ENCODE data around the gene NBEA.
"Not testable (repeated sequence)": the region's sequence is repeated elsewhere in the genome, so short reads cannot be mapped to it uniquely, and the experiment has no call there.

Gene NBEA

DNA sequence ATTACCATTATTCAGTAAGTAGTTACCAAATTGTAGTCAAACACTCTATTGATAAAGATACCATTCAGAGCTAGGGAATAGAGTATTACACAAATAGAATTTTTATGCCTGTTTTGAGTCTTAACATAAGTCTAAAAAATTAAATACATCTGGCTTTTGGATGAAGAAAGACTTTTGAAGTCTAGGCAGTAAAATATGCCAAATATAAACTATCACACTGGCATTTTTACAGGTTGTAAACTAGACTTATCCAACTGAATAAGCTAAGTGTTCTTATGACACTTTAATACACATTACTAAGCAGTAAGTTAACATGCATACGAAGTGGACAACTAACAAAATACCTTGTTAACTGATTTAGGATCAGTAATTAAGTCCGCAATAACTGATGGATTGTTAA, 425.5 kb downstream of the NBEA start:
- no peak for TF ChIP-seq JUND (IDR thresholded peaks at IDR 0.05; ENCODE audit: low read depth)
- no peak for DNase-seq (ENCODE audit: low read depth in 1 of 2, low spot score in 1 of 2)
- in situ Hi-C loops (cut with HindIII; ENCODE audit: low pct_unique_long_range_greater_than_20kb, low sequenced_read_pairs) = no loop called here

DNA sequence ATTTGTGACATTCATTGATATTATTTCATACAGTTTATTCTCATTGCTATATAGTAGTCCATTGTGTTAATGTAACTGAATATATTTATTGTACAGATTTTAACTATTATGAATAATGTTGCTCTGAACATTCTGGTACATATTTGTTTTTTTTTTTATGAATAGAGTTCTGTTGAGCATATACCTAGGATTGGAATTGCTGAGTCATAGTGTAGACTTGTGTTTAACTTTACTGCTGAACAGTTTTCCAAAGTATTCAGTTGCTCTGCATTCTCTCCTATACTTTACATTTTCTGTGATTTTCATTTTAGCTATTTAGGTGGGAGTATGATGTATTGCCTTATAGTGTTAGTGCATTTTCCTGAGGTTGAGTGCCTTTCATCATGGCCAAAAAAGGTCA, 436.9 kb downstream of the NBEA start:
- in situ Hi-C loops (cut with HindIII; ENCODE audit: low pct_unique_long_range_greater_than_20kb, low sequenced_read_pairs) = no loop called here
- no peak for DNase-seq (ENCODE audit: low read depth in 1 of 2, low spot score in 1 of 2)
- no peak for TF ChIP-seq JUND (IDR thresholded peaks at IDR 0.05; ENCODE audit: low read depth)

DNA sequence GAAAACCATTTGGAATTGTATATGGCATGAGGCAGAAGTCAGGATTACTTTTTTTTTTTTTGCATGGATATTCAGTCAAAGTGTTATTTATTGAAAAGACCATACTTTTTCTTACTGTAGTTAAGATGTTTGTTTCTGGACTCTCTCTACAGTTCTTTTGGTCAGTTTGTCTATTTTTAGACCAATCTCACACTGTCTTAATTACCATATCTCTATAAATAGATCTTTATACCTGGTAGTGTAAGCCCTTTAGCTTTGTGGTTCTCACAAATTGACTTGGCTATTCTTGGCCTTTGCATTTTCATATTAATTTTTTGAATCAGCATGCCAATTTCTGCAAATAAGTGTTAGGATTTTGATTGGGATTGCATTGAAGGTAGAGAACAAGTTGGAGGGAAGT, 437.6 kb downstream of the NBEA start:
- in situ Hi-C loops (cut with HindIII; ENCODE audit: low pct_unique_long_range_greater_than_20kb, low sequenced_read_pairs) = no loop called here
- TF ChIP-seq JUND (IDR thresholded peaks at IDR 0.05; ENCODE audit: low read depth) = no peak

DNA sequence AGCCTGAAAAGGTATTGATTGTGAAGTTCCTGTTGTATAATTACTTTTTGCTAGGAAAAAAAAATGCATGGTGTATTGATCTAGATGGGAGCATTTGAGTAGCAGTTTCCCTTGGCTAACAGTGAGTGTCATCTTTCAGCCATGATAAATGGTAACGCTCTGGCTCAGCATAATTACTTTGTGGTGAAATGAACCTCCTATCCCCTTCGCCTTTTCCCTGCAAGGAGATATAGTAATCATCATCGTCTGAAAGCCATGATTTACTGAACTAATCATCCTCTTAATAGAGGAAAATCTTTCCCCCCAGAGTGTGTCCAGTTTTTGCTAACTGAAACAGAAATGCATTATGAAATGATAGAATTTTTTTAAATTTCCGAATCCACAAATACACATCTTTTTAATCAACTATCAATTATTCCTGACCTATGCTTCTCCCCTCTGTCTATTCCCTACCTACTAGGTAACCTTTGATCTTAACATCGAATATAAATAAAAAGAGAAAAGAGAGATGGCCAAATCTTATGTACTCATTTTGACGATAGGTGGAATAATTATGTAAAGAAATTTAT, 445.7 kb downstream of the NBEA start:
- in situ Hi-C loops (cut with HindIII; ENCODE audit: low pct_unique_long_range_greater_than_20kb, low sequenced_read_pairs) = no loop called here
- TF ChIP-seq JUND (IDR thresholded peaks at IDR 0.05; ENCODE audit: low read depth) = no peak
- DNase-seq (ENCODE audit: low read depth in 1 of 2, low spot score in 1 of 2) = no peak

More for the DNA sequence above, 437.6 kb downstream of the NBEA start:
- no peak for DNase-seq (ENCODE audit: low read depth in 1 of 2, low spot score in 1 of 2)

DNA sequence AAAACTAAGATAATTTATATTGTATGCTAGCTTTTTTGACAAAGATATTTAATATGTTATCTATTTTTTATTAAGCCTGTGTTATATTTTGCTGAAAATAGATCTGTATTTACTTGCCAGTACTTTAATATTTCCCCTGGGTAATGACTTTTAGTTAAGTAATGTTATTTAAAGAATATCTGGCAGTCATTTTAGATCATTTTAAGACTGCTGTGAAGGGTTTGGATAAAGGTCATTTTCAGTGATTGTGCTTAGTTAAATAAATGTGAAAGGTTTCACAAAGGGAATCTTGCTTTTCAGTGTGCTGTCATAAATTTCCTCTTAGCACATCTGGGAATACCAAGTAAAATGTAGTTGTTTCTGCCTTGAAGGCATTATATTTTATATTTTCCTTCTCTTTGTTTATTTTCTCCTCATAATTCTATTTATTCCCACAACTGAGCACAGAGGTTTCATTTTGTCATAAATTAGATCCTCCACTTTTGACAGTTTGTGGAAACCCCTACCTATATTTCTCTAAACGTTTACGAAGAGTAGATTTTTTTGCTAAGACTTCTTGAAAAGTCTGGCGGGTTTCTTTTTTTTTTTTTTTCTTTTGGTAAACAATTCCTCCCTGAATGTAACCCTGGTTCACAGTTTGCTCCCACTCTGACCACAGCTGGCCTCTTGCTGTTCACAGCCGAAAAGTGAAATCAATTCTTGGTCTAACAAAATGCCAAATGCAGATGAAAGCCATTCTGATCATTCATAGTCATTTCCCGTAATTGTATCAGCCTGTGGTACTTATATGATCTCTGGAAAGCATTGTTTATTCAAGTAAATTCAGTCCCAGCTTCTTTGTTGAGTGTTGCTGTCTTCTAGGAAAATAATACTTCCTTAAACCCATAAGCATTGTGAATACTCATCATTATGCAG, 446.6 kb downstream of the NBEA start:
- no peak for TF ChIP-seq JUND (IDR thresholded peaks at IDR 0.05; ENCODE audit: low read depth)
- no peak for DNase-seq (ENCODE audit: low read depth in 1 of 2, low spot score in 1 of 2)
- in situ Hi-C loops (cut with HindIII; ENCODE audit: low pct_unique_long_range_greater_than_20kb, low sequenced_read_pairs) = no loop called here

DNA sequence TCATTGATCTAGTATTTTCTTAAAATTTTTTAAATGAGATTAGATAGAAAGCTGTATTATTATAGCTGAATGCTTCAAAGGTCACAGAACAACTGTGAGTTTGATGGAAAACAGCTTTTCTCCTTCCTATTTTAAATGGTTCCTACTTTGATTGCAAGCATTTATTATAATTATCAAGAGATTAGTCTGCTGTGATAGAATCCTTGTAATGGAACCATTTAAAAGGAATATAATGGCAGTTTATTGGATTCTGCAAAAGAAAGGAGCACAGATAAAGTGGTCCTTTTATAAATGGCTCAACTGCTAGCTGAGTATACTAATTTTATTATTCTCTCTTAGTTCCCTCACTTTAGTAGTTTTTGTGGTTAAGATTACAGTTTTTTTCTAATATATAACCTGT, 447.5 kb downstream of the NBEA start:
- no peak for DNase-seq (ENCODE audit: low read depth in 1 of 2, low spot score in 1 of 2)
- in situ Hi-C loops (cut with HindIII; ENCODE audit: low pct_unique_long_range_greater_than_20kb, low sequenced_read_pairs) = no loop called here
- TF ChIP-seq JUND (IDR thresholded peaks at IDR 0.05; ENCODE audit: low read depth) = no peak

DNA sequence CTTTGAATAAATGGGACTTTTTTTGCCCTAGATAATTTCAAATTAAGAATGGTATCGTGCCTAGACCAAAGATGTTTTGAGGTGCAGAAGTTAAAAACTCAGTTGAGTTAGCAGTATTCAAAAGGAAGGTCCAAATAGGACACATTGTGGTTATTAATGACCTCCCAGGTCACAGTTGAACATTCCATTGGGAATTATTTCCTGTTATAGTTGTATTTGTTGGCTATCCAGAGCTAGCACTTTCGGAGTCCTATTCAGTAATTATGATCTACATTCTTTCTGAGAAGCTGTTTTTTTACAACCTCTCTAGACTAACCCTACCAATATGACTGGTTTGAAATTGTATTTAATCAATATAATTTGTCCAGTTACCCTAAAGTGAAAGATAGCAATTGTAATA, 450.7 kb downstream of the NBEA start:
- TF ChIP-seq JUND (IDR thresholded peaks at IDR 0.05; ENCODE audit: low read depth) = no peak
- DNase-seq (ENCODE audit: low read depth in 1 of 2, low spot score in 1 of 2) = no peak
- in situ Hi-C loops (cut with HindIII; ENCODE audit: low pct_unique_long_range_greater_than_20kb, low sequenced_read_pairs) = no loop called here

DNA sequence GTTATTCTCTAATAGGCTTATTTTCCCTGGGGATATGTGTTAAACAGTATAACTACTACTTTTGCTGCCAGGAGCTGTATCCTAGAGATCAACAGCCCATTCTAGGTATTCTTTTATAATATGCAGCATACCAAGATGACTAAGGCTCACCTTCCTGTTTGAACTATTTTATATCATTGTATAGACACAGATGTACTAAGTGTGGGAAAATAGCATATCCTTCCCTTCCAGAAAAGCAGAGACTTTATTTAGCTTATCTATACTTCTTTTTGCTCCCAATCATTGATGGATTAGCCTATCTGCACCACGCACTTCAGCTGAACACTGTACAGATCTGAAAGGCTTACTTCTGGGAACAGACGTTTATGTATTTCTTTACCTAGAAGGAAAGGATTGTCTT, 451.8 kb downstream of the NBEA start:
- TF ChIP-seq JUND (IDR thresholded peaks at IDR 0.05; ENCODE audit: low read depth) = no peak

DNA sequence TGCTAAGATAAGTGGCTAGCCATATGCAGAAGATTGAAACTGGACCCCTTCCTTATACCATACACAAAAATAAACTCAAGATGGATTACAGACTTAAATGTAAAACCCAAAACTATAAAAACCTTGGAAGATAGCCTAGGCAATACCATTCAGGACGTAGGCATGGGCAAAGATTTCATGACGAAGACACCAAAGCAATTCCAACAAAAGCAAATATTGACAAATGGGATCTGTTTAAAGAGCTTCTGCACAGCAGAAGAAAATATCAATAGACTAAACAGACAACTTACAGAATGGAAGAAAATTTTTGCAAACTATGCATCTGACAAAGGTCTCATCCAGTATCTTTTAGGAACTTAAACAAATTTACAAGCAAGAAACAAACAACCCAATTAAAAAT, 466.2 kb downstream of the NBEA start:
- in situ Hi-C loops (cut with HindIII; ENCODE audit: low pct_unique_long_range_greater_than_20kb, low sequenced_read_pairs); DNase-seq (ENCODE audit: low read depth in 1 of 2, low spot score in 1 of 2): not testable (repeated sequence)

More for the DNA sequence above, 451.8 kb downstream of the NBEA start:
- DNase-seq (ENCODE audit: low read depth in 1 of 2, low spot score in 1 of 2) = no peak
- in situ Hi-C loops (cut with HindIII; ENCODE audit: low pct_unique_long_range_greater_than_20kb, low sequenced_read_pairs) = no loop called here

DNA sequence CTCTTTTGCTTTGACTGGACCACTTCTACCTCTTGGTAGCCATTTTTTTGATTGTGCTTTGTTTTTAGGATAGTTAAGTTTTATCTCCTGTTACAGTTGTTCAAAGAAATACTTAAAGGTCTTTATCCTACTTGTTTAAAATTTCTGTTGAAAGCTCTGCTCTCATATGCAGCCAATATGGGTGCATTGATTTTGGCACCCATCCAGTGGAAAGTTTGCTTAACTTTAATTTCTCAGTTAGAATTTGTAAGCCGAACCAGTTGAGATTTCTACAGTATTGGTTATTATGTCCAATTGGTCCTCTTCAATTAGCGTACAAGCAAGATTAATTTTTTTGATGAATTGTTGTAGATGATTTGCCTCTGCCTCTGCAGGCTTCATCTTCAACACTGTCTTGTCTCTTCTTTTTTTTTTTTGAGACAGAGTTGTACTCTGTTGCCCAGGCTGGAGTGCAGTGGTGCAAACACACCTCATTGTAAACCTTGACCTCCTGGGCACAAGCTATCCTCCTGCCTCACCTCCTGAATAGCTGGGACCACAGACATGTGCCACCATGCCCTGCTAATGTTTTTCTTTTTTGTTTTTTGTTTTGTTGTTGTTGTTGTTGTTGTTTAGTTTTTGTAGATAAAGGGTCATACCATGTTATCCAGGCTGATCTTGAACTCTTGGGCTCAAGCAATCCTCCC, 469.1 kb downstream of the NBEA start:
- in situ Hi-C loops (cut with HindIII; ENCODE audit: low pct_unique_long_range_greater_than_20kb, low sequenced_read_pairs) = no loop called here
- no peak for TF ChIP-seq JUND (IDR thresholded peaks at IDR 0.05; ENCODE audit: low read depth)
- no peak for DNase-seq (ENCODE audit: low read depth in 1 of 2, low spot score in 1 of 2)

DNA sequence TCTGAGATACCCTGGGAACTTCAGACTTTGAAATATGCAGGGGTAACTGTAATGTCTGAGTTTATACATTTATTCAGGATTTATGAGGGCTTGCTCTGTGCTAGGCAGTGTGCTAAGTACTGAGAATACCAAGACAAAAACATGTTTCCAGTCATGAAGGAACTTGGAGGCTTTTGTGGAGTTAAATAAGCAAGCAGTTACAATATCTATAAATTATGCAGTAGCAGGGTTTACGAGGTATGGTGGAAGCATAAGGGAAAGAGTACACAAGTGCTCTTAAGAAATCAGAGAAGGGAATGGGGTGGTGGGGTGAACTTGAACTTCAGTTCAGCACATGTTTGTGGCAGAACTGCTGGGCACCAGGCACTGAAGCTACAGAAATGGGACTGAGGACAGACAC, 506.4 kb downstream of the NBEA start:
- in situ Hi-C loops (cut with HindIII; ENCODE audit: low pct_unique_long_range_greater_than_20kb, low sequenced_read_pairs) = no loop called here
- no peak for TF ChIP-seq JUND (IDR thresholded peaks at IDR 0.05; ENCODE audit: low read depth)
- no peak for DNase-seq (ENCODE audit: low read depth in 1 of 2, low spot score in 1 of 2)

DNA sequence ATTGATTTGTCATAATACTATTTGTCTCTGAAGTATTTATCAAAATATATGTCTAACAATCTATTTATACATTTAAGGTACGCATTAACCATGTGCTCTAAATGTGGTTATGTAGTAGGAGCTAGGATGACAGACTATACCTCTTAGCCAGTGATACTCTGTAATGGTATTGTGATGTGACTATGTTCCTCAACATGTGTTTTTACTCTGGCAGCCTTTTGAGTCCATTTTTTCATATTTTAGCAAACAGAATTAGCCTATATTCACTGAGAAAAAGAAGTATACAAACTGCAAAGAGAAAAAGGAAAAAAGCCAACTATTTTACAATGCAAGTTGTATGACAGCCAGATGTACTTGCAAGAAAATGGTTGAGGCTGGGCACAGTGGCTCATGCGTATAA, 507.8 kb downstream of the NBEA start:
- no peak for DNase-seq (ENCODE audit: low read depth in 1 of 2, low spot score in 1 of 2)
- TF ChIP-seq JUND (IDR thresholded peaks at IDR 0.05; ENCODE audit: low read depth) = no peak
- in situ Hi-C loops (cut with HindIII; ENCODE audit: low pct_unique_long_range_greater_than_20kb, low sequenced_read_pairs) = no loop called here

DNA sequence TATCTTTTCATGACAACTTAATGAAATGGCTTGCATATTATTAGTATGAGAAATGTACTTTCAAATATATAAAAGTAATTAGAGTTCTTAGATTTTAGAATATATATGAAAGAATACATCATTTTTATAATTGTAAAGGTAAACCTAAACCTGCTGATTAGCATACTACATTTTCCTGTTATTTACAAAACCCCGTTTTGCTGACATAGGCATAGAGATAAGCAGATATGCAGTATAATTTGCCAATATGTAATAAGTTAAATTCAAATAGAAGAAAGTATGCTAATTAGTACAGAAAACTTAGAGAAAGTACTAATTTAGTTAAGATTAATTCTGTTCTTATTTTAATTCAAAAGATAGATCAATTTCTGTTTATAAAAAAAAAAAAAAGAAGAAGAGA, 513.0 kb downstream of the NBEA start:
- no peak for DNase-seq (ENCODE audit: low read depth in 1 of 2, low spot score in 1 of 2)
- no peak for TF ChIP-seq JUND (IDR thresholded peaks at IDR 0.05; ENCODE audit: low read depth)
- in situ Hi-C loops (cut with HindIII; ENCODE audit: low pct_unique_long_range_greater_than_20kb, low sequenced_read_pairs) = no loop called here
